ENCODE results near the gene FAM217B. TPM values are rescaled to one million over a fixed set of nuclear protein-coding genes. Genes with fewer than 3 reads are reported as not detected.

The FAM217B gene
- total and polyA plus RNA-seq, 10 donors = 4.6 to 22.4 (median 17.9) TPM

GRCh38 chr20:59987135-59987534 lies 46.9 kb downstream of the FAM217B start:
- no peaks in the 10 kb centered on the region for H3K9me3 ChIP-seq
- intact Hi-C loops (cut with DNase I; ENCODE audit: low total_unique reads) = no loop called here
- 90 to 92% (median 91%) methylated on average over 7 of the region's 7 CpGs for WGBS, 5 donors

GRCh38 chr20:59988141-59988540 lies 48.0 kb downstream of the FAM217B start:
- no peak for DNase-seq
- Histone ChIP-seq H3K4me3 (no peak overlapping the region), H3K27ac (no peak overlapping the region), H3K4me1 (peaks cover 0 to 31% (median 6%) of the 10 kb centered on the region in 6 donors), H3K27me3 (replicated peaks in 1 of 7) (no peaks in the 10 kb centered on the region), H3K9me3 (no peaks in the 10 kb centered on the region), H3K36me3 (no peaks in the 10 kb centered on the region)
- intact Hi-C loops (cut with DNase I; ENCODE audit: low total_unique reads) = no loop called here
- no peak for TF ChIP-seq CTCF (IDR thresholded peaks at IDR 0.05 in 8 of 11, conservative IDR thresholded peaks at IDR 0.05 in 3 of 11)
- 75 to 85% (median 80%) methylated on average over 5 of the region's 5 CpGs for WGBS, 5 donors

More at GRCh38 chr20:59987135-59987534, 46.9 kb downstream of the FAM217B start:
- Histone ChIP-seq H3K4me1 (peaks cover 0 to 31% (median 6%) of the 10 kb centered on the region in 6 donors), H3K27ac (no peak overlapping the region), H3K36me3 (no peaks in the 10 kb centered on the region), H3K27me3 (replicated peaks in 1 of 7) (no peaks in the 10 kb centered on the region), H3K4me3 (no peak overlapping the region)
- no peak for DNase-seq
- TF ChIP-seq POLR2A (IDR thresholded peaks at IDR 0.05) (no peak), CTCF (IDR thresholded peaks at IDR 0.05 in 8 of 11, conservative IDR thresholded peaks at IDR 0.05 in 3 of 11) (no peak), POLR2AphosphoS5 (IDR thresholded peaks at IDR 0.05) (no peak)

DNA sequence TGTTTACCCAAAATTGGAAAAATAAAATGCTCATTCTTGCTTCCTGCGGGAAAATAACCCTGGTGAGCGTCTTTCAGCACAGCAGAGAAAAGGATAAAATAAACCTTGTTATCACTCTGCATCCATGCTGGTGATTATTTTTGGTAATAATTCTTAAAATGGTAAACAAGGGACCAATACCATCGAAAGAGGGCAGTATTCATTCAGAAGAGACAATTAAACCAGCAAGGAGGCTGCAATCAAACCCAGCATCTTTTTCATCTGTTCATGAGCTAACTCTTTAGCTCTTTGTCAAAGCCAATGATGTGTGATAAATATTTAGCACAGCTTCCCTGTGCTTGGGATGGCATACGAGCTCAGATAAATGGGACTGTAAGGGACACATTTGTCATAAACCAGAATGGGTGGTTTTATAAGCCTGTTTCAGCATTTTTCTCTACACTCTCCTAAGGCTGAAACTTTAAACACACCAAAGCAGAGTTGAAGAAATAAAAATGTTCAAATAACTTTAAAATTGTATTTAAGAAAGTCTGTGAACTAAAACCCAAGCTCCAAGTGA lies 52.4 kb downstream of the FAM217B start:
- TF ChIP-seq POLR2AphosphoS5 (IDR thresholded peaks at IDR 0.05) = no peak
- TF ChIP-seq POLR2A (IDR thresholded peaks at IDR 0.05) = no peak
- no peak for TF ChIP-seq CTCF (IDR thresholded peaks at IDR 0.05 in 8 of 11, conservative IDR thresholded peaks at IDR 0.05 in 3 of 11)
- DNase-seq = no peak
- Histone ChIP-seq H3K27ac (no peak overlapping the region), H3K9me3 (no peaks in the 10 kb centered on the region), H3K4me1 (peaks cover 0 to 26% (median 11%) of the 10 kb centered on the region in 6 donors), H3K4me3 (no peak overlapping the region), H3K27me3 (replicated peaks in 1 of 7) (no peaks in the 10 kb centered on the region), H3K36me3 (no peaks in the 10 kb centered on the region)
- intact Hi-C loops (cut with DNase I; ENCODE audit: low total_unique reads) = no loop called here
- 75 to 88% (median 85%) methylated on average over 4 of the region's 4 CpGs for WGBS, 5 donors

- Histone ChIP-seq H3K27ac (no peak overlapping the region), H3K4me1 (peaks cover 0 to 21% (median 11%) of the 10 kb centered on the region in 6 donors), H3K9me3 (no peaks in the 10 kb centered on the region), H3K27me3 (replicated peaks in 1 of 7) (no peaks in the 10 kb centered on the region), H3K4me3 (peak overlapping the region in 1 of 8 donors; percentile 33), H3K36me3 (no peaks in the 10 kb centered on the region)
- DNase-seq = no peak
- 28 to 38% (median 30%) methylated on average over 18 of the region's 18 CpGs for WGBS, 5 donors
- no peak for TF ChIP-seq CTCF (IDR thresholded peaks at IDR 0.05 in 8 of 11, conservative IDR thresholded peaks at IDR 0.05 in 3 of 11)
- no peak for TF ChIP-seq POLR2AphosphoS5 (IDR thresholded peaks at IDR 0.05)
- no peak for TF ChIP-seq POLR2A (IDR thresholded peaks at IDR 0.05)
- intact Hi-C loops (cut with DNase I; ENCODE audit: low total_unique reads) = no loop called here
Observed at GRCh38 chr20:59993736-59994430, 53.7 kb downstream of the FAM217B start.
